H1 (cell line): Measurements from ENCODE around the gene PPIC. TPM values are rescaled to one million over a fixed set of nuclear protein-coding genes. Genes with fewer than 3 reads are reported as not detected.

Source experiments
- polyA plus RNA-seq, 7 experiments: library from polyadenylated mRNA; depleted of rRNA in 3 of 7; stranded (reverse) in 5 of 7; unstranded in 2 of 7; fragments of >200 nt in 5 of 7; fragments of 200-250 nt in 2 of 7; gene quantifications; 1 replicate in 5 of 7; 2 replicates in 1 of 7; 4 replicates in 1 of 7; pipeline versions ENCODE4 v1.2.1 to v1.2.3, GENCODE V29; 2011 to 2013; ENCODE audit warnings: missing spikeins in 2 of 7, mixed read lengths in 2 of 7
- total RNA-seq: library from RNA; stranded (reverse); fragmentation: NEBNext Ultra II Directional; extraction: Animal tissue kit (Norgen Biotek cat#: 25700); gene quantifications from 2 replicates; pipeline ENCODE4 v1.2.1, GENCODE V29; 2021
- TF ChIP-seq, protein P1 (sequence below): fragments of 300-600 bp; sonication (generic); IDR thresholded peaks from 2 replicates; pipeline ENCODE4 v1.7.1; 2012; ENCODE audit warnings: low read length, moderate library complexity, mild to moderate bottlenecking, inconsistent platforms; ENCODE audit not compliant: insufficient replicate concordance

PPIC gene
- total and polyA plus RNA-seq, 2 of the 8 experiments (the other 6 are each of a cell fraction or from before 2014, with no cell fraction given) = 8.5 to 10.4 TPM

DNA sequence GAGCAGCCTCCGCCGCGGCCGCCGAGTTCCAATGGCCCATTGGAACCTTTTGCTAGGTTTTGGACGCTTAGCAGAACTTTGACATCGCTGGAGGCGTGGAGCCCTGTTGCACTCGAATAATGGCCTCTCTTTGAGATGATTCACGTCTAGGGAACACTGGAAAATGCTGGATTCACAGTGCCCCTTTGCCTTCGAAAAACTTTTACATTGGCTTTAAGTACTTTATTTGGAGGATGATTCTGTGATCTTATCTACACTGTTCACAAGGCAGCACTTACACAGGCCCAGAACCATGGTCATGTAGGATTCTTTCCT, 536 bp upstream of the PPIC start (continued):
- TF ChIP-seq, protein P1, sequence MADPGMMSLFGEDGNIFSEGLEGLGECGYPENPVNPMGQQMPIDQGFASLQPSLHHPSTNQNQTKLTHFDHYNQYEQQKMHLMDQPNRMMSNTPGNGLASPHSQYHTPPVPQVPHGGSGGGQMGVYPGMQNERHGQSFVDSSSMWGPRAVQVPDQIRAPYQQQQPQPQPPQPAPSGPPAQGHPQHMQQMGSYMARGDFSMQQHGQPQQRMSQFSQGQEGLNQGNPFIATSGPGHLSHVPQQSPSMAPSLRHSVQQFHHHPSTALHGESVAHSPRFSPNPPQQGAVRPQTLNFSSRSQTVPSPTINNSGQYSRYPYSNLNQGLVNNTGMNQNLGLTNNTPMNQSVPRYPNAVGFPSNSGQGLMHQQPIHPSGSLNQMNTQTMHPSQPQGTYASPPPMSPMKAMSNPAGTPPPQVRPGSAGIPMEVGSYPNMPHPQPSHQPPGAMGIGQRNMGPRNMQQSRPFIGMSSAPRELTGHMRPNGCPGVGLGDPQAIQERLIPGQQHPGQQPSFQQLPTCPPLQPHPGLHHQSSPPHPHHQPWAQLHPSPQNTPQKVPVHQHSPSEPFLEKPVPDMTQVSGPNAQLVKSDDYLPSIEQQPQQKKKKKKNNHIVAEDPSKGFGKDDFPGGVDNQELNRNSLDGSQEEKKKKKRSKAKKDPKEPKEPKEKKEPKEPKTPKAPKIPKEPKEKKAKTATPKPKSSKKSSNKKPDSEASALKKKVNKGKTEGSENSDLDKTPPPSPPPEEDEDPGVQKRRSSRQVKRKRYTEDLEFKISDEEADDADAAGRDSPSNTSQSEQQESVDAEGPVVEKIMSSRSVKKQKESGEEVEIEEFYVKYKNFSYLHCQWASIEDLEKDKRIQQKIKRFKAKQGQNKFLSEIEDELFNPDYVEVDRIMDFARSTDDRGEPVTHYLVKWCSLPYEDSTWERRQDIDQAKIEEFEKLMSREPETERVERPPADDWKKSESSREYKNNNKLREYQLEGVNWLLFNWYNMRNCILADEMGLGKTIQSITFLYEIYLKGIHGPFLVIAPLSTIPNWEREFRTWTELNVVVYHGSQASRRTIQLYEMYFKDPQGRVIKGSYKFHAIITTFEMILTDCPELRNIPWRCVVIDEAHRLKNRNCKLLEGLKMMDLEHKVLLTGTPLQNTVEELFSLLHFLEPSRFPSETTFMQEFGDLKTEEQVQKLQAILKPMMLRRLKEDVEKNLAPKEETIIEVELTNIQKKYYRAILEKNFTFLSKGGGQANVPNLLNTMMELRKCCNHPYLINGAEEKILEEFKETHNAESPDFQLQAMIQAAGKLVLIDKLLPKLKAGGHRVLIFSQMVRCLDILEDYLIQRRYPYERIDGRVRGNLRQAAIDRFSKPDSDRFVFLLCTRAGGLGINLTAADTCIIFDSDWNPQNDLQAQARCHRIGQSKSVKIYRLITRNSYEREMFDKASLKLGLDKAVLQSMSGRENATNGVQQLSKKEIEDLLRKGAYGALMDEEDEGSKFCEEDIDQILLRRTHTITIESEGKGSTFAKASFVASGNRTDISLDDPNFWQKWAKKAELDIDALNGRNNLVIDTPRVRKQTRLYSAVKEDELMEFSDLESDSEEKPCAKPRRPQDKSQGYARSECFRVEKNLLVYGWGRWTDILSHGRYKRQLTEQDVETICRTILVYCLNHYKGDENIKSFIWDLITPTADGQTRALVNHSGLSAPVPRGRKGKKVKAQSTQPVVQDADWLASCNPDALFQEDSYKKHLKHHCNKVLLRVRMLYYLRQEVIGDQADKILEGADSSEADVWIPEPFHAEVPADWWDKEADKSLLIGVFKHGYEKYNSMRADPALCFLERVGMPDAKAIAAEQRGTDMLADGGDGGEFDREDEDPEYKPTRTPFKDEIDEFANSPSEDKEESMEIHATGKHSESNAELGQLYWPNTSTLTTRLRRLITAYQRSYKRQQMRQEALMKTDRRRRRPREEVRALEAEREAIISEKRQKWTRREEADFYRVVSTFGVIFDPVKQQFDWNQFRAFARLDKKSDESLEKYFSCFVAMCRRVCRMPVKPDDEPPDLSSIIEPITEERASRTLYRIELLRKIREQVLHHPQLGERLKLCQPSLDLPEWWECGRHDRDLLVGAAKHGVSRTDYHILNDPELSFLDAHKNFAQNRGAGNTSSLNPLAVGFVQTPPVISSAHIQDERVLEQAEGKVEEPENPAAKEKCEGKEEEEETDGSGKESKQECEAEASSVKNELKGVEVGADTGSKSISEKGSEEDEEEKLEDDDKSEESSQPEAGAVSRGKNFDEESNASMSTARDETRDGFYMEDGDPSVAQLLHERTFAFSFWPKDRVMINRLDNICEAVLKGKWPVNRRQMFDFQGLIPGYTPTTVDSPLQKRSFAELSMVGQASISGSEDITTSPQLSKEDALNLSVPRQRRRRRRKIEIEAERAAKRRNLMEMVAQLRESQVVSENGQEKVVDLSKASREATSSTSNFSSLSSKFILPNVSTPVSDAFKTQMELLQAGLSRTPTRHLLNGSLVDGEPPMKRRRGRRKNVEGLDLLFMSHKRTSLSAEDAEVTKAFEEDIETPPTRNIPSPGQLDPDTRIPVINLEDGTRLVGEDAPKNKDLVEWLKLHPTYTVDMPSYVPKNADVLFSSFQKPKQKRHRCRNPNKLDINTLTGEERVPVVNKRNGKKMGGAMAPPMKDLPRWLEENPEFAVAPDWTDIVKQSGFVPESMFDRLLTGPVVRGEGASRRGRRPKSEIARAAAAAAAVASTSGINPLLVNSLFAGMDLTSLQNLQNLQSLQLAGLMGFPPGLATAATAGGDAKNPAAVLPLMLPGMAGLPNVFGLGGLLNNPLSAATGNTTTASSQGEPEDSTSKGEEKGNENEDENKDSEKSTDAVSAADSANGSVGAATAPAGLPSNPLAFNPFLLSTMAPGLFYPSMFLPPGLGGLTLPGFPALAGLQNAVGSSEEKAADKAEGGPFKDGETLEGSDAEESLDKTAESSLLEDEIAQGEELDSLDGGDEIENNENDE = no peak
